ENCODE measurements around the gene CLCNKB.

DNA sequence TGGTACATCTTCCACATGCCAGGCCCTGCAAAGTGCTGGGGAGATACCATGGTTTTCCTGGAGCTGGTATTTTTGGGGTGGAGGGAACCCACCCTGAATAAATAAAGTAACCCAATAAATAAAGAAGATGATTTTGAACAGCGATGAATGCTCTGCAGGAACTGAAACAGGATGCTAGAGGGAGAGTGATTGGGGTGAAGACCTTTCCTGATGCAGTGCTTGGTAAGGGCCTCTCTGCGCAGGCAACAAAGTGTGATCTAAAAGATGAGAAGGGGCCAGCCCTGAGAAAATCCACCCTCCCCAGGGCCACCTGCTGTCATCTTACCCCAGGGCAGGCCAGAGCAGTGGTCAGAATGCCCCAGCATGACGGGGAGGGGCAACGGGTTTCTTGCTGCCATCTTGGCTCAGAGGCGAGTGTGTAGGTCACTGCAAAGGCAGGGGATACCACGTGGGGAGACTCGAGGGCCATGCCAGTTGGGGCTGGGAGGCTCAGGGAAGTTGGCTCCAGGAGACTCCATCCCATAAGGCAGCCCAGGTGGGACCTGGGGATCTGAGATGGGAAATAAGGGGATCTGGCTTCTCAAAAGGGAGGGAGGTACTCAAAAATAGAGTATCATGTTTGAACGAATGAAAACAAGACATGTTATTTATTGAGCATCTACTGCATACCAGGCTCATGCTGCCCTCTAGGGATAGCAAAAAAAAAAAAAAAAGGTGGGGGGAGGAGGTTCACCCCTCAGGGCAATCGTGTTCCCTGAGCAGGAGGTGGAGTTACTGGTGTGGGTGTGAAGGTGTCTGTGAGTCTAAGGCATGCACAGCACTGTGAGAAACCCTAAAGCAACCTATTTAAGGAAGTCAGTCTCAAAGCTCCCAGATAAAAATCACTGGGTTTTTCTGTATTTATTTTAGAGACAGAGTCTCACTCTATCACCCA, 36.8 kb upstream of the CLCNKB start:
- TF ChIP-seq POLR2A (IDR thresholded peaks at IDR 0.05; ENCODE audit: low read depth, low read length) (no peak), POLR2AphosphoS5 (IDR thresholded peaks at IDR 0.05; ENCODE audit: low read depth, low read length) (no peak), TAF1 (IDR thresholded peaks at IDR 0.05; ENCODE audit: borderline replicate concordance, low read depth, low read length) (no peak)

Measured in GM12892 (cell line).